Measurements from ENCODE around the gene CACNB1.

DNA sequence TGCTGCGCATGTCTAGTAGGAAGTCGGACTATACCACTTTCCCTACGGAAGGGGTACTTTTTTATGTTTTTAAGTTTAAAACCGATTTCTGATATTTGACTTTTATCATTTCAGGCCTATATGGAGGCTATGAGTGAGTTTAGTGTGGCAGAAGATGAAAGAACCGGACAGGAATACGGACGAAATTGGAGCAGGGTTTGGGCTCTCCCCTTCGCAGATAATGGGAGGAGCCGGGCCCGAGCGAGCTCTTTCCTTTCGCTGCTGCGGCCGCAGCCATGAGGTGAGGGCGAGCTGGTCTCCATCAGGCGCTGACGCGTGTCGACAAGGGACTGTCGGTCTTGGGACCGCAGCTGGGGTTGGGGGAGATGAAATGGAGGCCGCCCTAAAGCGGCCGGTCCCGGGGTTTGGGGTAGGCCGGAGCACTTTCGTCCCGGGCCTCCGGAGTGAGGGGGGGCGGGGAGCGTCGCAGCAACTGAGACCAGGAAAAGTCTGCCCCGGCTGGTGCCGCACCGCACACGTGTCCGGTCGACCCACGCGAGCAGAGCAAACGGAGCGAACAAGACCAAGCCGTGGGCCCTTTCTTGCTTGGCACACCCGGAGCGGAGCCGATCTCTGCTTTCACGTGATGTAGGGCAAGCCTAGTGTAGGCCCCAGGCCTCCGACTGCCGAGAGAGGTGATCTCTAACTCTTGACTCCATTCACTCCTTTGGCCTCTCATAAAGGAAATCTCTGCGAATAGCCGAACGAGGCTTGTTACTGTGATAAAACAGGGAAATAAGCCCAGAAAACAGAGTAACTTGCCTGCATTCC, 2.8 kb upstream of the CACNB1 start, which contains the start of gene RPL19:
- TF ChIP-seq, protein P1, sequence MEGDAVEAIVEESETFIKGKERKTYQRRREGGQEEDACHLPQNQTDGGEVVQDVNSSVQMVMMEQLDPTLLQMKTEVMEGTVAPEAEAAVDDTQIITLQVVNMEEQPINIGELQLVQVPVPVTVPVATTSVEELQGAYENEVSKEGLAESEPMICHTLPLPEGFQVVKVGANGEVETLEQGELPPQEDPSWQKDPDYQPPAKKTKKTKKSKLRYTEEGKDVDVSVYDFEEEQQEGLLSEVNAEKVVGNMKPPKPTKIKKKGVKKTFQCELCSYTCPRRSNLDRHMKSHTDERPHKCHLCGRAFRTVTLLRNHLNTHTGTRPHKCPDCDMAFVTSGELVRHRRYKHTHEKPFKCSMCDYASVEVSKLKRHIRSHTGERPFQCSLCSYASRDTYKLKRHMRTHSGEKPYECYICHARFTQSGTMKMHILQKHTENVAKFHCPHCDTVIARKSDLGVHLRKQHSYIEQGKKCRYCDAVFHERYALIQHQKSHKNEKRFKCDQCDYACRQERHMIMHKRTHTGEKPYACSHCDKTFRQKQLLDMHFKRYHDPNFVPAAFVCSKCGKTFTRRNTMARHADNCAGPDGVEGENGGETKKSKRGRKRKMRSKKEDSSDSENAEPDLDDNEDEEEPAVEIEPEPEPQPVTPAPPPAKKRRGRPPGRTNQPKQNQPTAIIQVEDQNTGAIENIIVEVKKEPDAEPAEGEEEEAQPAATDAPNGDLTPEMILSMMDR (IDR thresholded peaks at IDR 0.05; ENCODE audit: low read depth, low read length) = no peak
- peak; percentile 94 for TF ChIP-seq POLR2A (IDR thresholded peaks at IDR 0.05; ENCODE audit: extremely low read depth, insufficient read length)

Measured in NB4 (cell line).